GM19438 (cell line): ENCODE data around the gene RELN.
"Not testable (repeated sequence)": the region's sequence is repeated elsewhere in the genome, so short reads cannot be mapped to it uniquely, and the experiment has no call there.

ENCODE experiments used
- ATAC-seq: cut with Tn5 transposase; IDR thresholded peaks from one replicate; pipeline ENCODE4 v1.9.1; 2021; ENCODE audit warnings: low read depth; ENCODE audit not compliant: unreplicated experiment

RELN gene

DNA sequence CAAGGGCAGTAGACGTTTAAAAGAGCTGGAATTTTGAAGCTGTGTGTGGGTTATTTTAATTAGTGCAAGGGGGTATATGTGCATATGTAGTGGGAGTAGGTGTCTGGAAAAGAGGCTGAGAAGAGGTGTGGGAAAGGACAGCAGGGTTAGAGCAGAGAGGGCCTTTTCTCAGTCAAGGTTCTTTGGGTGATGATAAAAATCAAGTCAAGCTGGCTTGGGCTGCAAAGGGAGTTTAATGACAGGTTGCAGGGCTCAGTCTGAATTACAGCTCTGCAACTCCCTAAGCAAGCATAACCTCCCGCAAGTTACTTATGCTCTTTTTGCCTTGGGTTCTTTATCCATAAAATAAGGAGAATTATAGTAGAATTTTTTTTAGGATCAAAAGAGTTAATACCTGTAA, 83.5 kb downstream of the RELN start:
- no peak for ATAC-seq

GRCh38 chr7:103902917-103903316, 86.5 kb downstream of the RELN start:
- ATAC-seq, result no peak

DNA sequence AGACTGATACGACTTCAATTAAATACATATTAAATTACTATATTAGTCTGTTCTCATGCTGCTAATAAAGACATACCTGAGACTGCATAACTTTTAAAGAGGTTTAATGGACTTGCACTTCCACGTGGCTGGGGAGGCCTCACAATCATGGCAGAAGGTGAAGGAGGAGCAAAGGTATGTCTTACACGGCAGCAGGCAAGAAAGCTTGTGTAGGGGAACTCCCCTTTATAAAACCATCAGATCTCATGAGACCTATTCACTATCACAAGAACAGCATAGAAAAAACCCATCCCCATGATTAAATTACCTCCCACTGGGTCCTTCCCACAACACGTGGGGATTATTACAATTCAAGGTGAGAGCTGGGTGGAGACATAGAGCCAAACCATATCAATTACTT, 92.6 kb downstream of the RELN start:
- not testable (repeated sequence) for ATAC-seq

DNA sequence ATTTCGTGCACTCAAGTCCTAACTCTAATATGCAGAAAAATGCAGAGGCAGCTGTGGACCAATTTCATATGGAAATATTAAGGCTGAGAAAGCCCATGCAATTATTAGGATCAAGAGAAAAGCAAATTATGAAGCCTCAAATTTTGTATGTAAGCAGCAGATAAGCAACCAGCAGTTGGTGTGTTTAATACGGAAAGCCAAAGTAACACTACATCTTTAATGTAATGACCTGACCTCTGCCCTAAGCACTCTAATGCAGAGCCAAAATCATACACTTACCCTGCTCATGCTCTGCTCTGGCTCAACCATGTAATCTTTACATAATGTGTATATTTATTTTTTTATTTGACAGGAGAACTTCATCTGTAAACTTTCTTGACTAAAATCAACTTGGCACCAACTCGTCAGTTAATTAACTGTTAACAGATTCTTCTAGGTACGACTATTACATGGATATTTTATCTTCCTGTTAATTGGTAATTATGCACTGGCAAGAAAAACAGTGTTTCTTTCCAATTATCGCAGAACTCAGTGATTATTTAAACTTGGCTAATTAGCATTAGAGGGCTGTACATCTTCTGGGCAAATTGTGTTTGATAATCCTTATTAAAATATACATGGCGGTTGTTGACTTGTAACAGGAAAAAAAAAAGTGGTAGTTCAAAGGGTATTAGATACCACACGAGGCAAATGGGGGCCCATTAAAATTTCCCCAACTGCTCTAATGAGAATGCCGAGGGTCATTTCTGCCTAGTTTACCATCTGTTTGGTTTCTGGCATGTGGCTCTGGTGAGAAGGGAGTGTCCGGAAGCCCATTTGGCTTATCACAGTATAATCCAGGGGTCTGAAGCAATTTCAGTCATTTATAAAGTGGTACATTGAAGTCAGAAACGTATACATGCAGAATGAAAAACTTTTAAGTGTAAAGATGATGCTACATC, 94.5 kb downstream of the RELN start:
- ATAC-seq, result no peak

DNA sequence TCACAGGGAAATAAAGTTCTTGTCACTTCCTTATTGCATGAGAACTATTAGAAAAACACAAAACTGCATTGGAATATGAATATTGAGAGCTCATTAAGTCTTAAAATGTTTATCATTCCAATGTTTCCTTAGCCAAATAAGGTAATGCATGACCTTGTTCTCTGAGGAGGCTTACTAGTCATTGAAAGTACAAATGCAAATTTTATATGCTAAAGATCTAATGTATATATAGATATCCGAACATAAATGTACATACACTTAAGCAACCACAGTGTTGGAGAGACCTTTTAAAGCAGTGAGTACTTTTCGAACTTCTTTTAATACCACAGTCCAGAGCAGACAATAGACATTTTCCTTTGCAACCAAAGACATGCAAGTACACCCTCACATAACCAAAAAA, 96.1 kb downstream of the RELN start:
- no peak for ATAC-seq

DNA sequence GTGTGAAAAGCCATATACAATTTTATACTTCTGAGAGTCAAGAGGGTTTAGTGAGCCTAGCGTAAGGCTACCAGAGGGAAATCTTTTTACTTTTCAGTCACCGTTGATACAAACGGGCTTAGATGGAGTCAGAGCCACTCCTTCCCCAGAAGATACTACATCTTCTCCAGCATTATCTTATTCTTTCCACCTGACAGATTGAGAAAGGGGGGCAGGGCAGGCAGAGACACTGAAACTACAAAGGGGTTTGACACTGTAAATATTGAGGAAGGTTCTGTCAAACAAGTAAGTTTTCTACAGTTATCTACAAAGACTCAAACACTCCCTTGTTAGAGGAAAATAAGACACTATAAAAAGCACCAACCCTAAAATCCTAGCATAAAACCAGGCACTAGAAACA, 100.0 kb downstream of the RELN start:
- ATAC-seq, result no peak

DNA sequence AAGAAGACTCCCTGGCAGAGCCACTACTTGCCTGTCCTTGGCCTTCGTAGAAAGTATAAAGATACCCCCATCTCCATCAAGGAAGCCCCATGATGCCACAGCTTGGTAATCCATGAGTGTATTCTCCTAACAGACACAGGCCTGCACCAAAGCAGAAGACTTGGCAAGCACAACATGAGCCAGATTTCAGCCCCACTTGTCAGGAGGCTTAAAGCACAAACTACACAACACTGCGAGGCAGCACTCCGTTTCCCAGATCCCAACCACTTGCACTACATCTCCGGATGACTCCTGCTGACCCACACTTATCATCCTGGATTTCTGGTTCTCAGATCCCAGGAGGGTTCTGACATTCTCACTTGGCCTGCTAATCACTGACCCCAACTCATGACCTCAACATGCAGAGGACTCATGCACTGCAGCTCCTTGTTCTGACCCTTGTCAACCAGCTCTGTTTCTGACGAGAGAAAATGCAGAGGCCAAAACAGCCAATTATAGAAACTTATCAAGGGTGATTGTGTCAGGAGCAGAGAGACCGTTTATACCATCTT, 100.8 kb downstream of the RELN start:
- no peak for ATAC-seq

DNA sequence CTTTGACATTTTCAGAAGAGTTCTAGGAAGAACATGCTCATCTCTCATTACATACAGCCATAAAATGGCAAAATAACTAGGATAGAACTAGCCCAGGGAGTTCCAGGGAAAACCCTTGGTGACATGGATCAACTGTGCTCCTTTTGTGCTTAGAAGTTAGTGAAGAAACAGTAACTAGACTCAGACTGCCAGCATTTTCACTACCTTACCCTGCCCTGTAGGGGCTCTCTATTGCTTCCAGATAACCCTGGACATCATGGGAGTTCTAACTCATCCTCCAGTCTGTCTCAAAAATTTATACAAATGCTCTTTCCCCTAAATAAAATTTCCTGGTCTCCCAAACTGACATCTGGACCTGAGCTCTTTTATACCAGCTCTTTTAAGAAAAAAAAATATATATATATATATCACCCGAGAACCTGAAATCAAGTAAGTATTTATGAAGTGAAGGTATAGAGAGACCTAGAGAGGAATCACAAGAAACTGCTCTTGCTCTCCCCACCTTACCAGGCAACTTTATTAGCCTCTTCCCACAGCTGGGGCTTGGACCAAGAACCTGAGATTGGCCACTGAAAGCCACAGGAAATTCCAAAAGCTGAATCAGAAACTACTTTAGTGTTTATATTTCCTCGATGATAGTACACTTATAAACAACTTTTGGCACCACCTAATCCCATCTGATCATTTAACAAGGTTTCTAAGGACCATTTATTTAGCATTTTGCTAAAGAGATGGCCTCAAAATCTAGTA, 101.4 kb downstream of the RELN start:
- no peak for ATAC-seq

- ATAC-seq, result no peak
These were observed 102.4 kb downstream of the RELN start for GRCh38 chr7:103887050-103887449.

DNA sequence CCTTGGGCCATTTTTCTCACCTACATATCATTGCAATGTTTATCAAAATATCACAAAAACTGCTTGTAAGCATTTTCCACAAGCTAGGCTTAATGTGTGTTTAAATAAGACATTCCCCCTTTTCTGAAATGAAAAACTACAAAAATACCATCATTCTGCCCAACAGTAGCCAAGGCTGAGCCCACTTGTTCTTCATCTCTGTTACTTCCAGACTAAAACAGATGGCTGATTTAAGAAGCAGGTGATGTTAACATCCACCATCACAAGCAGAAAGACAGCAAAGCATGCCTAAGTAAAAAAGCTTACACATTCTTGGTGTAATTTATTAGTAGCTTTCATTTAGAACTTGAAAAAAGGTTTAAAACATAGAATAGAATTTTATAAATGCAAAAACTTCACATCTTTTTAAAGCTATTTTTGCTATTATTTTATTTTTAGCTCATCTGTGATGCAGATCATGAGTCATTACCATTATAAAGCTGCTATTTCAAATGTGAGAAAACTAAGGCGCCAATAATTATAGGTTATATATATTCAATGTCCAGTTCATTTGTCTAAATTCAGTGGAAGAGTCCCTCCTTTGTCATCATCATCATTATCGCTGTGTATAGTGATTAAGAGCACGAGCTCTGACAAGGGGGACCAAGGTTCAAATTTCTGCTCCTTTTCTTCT, 109.4 kb downstream of the RELN start:
- ATAC-seq, result no peak

GRCh38 chr7:103879411-103879810, 110.0 kb downstream of the RELN start:
- ATAC-seq, result no peak

GRCh38 chr7:103877565-103877964, 111.9 kb downstream of the RELN start:
- ATAC-seq, result no peak

GRCh38 chr7:103875718-103876117, 113.7 kb downstream of the RELN start:
- no peak for ATAC-seq

DNA sequence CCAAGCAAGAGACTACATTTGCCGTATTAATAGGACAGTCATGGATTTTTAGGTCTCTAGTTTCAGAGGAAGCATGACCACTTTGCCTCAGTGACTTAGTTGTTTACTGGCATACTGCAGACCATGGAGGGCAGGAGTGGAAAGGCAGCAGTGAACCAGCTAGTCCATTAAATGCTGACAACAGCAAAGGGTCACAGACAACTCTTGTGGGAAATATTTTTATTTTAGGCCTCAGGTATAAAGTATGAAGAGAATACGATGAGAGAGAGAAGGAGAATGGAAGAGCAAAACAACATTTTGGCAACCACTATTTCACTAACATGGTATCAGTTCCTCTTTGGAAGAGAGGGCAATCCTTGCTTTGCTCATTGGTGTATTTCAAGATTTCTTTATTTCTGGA, 118.0 kb downstream of the RELN start:
- no peak for ATAC-seq

DNA sequence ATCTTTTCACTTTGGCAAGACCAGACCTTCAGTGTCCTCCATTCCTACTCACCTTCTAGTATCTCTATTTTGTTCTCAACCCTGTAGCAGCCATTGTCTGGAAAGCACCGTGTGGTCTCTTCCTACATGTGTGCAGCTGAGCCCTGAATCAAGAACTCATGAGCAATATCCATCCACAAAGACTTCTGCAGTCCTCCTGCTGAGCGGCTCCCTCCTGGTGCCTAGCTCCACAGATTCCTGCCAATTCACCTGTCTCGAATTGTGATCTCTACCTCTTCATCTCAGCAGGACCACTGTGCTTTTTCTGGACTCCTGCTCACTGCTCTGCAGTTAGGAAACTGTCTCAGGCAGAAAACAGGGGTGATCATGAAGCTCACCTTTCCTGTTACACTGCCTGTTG, 118.8 kb downstream of the RELN start:
- ATAC-seq, result no peak

- no peak for ATAC-seq
These were observed 121.6 kb downstream of the RELN start for GRCh38 chr7:103867874-103868273.

DNA sequence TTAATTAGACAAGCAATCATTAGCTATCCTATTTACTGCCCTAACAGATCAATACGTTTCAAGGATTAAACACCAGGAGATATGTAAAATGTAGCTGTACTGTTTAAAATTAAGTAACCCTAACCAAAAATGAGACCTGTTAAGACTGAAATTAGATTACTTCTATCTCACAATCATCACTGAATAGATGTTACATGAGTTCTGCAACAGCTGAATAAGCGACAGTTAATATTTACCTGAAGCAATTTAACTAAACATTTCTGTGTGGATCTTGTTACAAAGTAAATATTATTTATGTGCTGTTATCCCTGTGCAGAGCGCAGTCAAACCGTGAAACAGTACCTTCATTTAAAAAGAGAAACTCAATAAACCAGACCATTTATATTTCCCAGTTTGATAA, 122.5 kb downstream of the RELN start:
- no peak for ATAC-seq

DNA sequence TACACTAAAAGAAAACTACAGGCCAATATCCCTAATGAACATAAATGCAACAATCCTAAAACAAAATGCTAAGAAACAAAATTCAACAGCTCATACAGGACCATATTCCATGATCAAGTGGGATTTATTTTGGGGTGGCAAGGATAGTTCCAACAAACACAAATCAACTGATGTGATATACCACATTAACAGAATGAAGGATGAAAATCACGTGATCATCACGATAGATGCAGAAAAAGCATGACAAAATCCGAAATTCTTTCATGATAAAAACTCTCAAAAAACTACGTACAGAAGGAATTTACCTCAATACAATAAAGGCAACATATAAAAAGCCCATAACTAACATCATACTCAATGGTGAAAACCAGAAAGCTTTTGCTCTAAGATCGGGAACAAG, 124.0 kb downstream of the RELN start:
- no peak for ATAC-seq

- no peak for ATAC-seq
These were observed 127.0 kb downstream of the RELN start for GRCh38 chr7:103862302-103863035.

DNA sequence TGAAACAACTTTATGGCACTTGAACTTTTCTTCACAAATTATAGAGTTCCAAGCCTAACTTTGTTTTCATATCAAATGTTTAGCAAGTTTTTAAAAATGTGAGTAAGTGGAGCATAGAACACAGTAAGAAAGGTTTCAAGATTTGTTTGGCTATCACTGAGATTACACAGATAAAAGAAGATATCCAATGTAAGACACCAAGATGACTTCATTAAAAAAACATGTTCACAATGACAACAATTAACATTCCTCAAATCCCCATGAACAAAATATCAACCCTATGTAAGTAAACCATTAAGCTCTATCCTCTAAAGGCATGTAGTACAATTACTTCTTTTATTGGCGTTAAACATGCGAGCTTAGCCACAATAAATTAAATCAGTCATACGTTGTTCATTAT, 129.7 kb downstream of the RELN start:
- no peak for ATAC-seq
